Vagina (tissue), 2 donors: ENCODE data around the gene KNDC1. TPM values are rescaled to one million over a fixed set of nuclear protein-coding genes. Genes with fewer than 3 reads are reported as not detected.
A peak's percentile ranks its signal among the peaks of the same experiment; 100 is the strongest.
"Not testable (repeated sequence)": the region's sequence is repeated elsewhere in the genome, so short reads cannot be mapped to it uniquely, and the experiment has no call there.

Source experiments
- DNase-seq, 2 donors: peaks; one replicate each; pipeline ENCODE4 v3.0.0-alpha.2; 2017; ENCODE audit errors: extremely low spot score in 2 of 2
- H3K27ac ChIP-seq: fragments of 200-600 bp; sonication (generic); one replicate; pipeline ENCODE4 v1.5.1; 2019
- H3K27me3 ChIP-seq: fragments of 200-600 bp; sonication (generic); one replicate; pipeline ENCODE4 v1.5.1; 2019
- H3K36me3 ChIP-seq, 2 donors: fragments of 200-600 bp; sonication (generic); one replicate each; pipeline ENCODE4 v1.5.1; 2017 to 2019
- H3K4me1 ChIP-seq: fragments of 200-600 bp; sonication (generic); one replicate; pipeline ENCODE4 v1.5.1; 2019
- H3K4me3 ChIP-seq, 2 donors: fragments of 200-600 bp; sonication (generic); 1 replicate in 1 of 2; 2 replicates in 1 of 2; pipeline ENCODE4 v1.5.1; 2016 to 2019
- H3K9me3 ChIP-seq: fragments of 200-600 bp; sonication (generic); one replicate; pipeline ENCODE4 v1.5.1; 2019
- CTCF ChIP-seq, 3 experiments: fragments of 450-650 bp in 2 of 3; fragments of 200-600 bp in 1 of 3; sonication (generic) in 1 of 3; IDR thresholded peaks; one replicate each; pipeline ENCODE4 v1.5.1; 2017 to 2019; ENCODE audit warnings: antibody characterized with exemption in 3 of 3, mild to moderate bottlenecking in 2 of 3, moderate library complexity in 2 of 3
- POLR2A ChIP-seq, 2 donors: fragments of 450-650 bp; IDR thresholded peaks; one replicate each; pipeline ENCODE4 v1.6.1; 2017; ENCODE audit warnings: antibody characterized with exemption in 2 of 2, mild to moderate bottlenecking in 2 of 2, moderate library complexity in 2 of 2
- POLR2AphosphoS5 ChIP-seq, 2 donors: sonication (generic); formaldehyde crosslinking; IDR thresholded peaks; one replicate each; pipeline ENCODE4 v1.9.0; 2017; ENCODE audit warnings: antibody characterized with exemption in 2 of 2, mild to moderate bottlenecking in 2 of 2, low read depth in 1 of 2; ENCODE audit not compliant: insufficient read depth in 1 of 2
- intact Hi-C: fragments of 100-400 bp; cut with DNase I; formaldehyde crosslinking; loops from one replicate; pipeline ENCODE4 v1.15.1; 2023
- total RNA-seq: library from RNA; depleted of rRNA; stranded (reverse); fragments of >200 nt; gene quantifications from one replicate; pipeline ENCODE4 v1.2.3, GENCODE V29; 2016

KNDC1 gene, protein sequence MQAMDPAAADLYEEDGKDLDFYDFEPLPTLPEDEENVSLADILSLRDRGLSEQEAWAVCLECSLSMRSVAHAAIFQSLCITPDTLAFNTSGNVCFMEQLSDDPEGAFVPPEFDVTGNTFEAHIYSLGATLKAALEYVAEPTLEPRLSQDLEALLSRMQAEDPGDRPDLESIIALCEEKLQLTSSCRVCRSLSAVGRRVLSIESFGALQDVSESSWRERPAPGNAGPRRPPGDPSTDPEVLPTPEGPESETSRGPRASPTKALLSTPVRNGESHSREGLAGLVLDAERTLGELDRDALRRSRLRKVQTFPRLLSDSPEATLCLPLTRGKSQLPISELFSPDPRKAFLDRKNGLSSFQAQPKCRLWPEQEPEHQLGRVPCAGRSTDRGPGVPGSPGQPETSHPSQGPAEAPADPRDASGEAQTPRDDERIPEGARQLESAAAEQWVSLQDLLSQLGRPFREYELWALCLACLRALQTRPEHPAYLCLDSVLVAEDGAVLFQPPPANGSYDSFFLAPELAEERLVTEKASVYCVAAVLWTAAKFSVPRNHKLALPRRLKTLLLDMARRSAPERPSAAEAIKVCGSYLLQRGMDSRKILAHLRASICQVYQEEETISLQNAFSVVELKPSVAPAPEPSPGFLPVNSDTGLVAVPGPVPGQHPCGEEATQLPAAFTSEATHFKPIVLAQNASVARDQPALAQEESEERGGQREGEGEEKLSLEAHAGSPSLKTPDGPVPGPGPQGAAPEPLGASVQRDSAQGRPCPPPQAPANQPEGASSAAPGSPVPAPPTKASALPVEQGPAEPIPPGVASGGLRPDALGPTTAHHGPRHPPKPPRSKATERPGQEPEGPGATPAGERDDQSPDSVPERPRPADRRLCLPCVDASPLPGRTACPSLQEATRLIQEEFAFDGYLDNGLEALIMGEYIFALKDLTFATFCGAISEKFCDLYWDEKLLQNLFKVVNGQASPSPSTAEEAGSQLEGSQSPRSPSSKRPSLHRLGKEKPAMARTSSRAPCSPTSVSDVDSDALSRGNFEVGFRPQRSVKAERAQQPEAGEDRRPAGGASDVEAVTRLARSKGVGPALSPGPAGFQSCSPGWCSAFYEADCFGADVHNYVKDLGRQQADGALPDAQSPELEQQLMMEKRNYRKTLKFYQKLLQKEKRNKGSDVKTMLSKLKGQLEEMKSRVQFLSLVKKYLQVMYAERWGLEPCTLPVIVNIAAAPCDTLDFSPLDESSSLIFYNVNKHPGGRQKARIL (N-terminal part only)
- 3.4 TPM for total RNA-seq

GRCh38 chr10:133159950-133160825 lies at the start of gene KNDC1:
Gene KNDC1 (plus strand): TSS chr10:133160219. CDS start chr10:133160468, 249 bp downstream.
- Histone ChIP-seq H3K4me3 (peak within 1 kb of the TSS; percentile 58 to 72), H3K4me1 (peaks cover 16% of the 10 kb centered on the region), H3K27me3 (no peaks in the 10 kb centered on the region), H3K36me3 (no peaks in the 10 kb centered on the region), H3K9me3 (no peaks in the 10 kb centered on the region), H3K27ac (no peak within 1 kb of the TSS)
- intact Hi-C loops: no loop called here
- no peak for DNase-seq
- TF ChIP-seq CTCF (IDR thresholded peaks at IDR 0.05): no peak
- TF ChIP-seq POLR2AphosphoS5 (IDR thresholded peaks at IDR 0.05; ENCODE audit: insufficient read depth in 1 of 2, low read depth in 1 of 2): no peak
- TF ChIP-seq POLR2A (IDR thresholded peaks at IDR 0.05): no peak

DNA sequence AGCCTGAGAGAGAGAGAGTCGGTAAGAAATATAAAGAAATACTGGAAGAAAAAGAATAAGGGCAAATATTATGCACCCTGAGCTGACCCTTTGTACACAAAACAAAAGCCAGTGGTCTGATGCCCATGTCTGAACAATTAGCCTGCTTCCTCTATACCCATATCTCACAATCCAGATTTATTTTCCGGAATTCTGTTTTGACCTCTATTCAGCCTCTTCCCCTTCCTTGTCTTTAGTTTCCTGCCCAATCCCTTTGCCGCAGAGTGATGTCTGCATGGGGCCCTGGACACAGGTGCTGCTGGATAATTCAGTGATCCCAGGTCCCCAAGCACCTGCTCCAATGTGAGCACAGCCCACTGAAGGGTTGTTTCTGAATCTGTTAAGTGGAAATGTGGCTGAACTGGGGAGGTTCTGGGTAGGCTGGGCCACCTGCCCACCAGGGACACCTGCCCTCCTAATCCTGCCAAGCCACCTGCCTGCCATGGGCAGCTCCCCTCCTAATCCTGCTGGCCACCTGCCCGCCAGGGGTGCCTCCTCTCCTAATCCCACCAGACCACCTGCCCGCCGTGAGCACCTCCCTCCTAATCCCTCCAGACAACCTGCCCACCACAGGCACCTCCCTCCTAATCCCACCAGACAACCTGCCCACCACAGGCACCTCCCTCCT lies 49.3 kb upstream of the KNDC1 start:
- Histone ChIP-seq H3K36me3 (no peaks in the 10 kb centered on the region), H3K9me3 (peaks cover 6% of the 10 kb centered on the region), H3K4me1 (no peaks in the 10 kb centered on the region), H3K4me3 (no peak overlapping the region), H3K27me3 (no peaks in the 10 kb centered on the region), H3K27ac (no peak overlapping the region)
- no peak for TF ChIP-seq POLR2A (IDR thresholded peaks at IDR 0.05)
- no peak for TF ChIP-seq CTCF (IDR thresholded peaks at IDR 0.05)
- TF ChIP-seq POLR2AphosphoS5 (IDR thresholded peaks at IDR 0.05; ENCODE audit: insufficient read depth in 1 of 2, low read depth in 1 of 2): no peak
- DNase-seq: no peak
- intact Hi-C loops: no loop called here

DNA sequence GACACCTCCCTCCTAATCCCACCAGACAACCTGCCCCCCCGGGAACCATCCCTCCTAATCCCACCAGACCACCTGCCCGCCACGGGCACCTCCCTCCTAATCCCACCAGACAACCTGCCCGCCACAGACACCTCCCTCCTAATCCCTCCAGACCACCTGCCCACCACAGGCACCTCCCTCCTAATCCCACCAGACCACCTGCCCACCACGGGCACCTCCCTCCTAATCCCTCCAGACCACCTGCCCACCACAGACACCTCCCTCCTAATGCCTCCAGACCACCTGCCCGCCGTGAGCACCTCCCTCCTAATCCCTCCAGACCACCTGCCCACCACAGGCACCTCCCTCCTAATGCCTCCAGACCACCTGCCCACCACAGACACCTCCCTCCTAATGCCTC lies 48.4 kb upstream of the KNDC1 start:
- H3K27ac ChIP-seq, H3K36me3 ChIP-seq, H3K9me3 ChIP-seq, H3K4me3 ChIP-seq, H3K27me3 ChIP-seq, DNase-seq, intact Hi-C loops, H3K4me1 ChIP-seq: not testable (repeated sequence)

GRCh38 chr10:133113146-133113830 lies 46.7 kb upstream of the KNDC1 start:
- H3K4me3 ChIP-seq: no peak overlapping the region
- DNase-seq: no peak
- no peaks in the 10 kb centered on the region for H3K27me3 ChIP-seq
- H3K27ac ChIP-seq: no peak overlapping the region
- no peaks in the 10 kb centered on the region for H3K9me3 ChIP-seq
- TF ChIP-seq CTCF (IDR thresholded peaks at IDR 0.05) (no peak), POLR2A (IDR thresholded peaks at IDR 0.05) (no peak), POLR2AphosphoS5 (IDR thresholded peaks at IDR 0.05; ENCODE audit: insufficient read depth in 1 of 2, low read depth in 1 of 2) (no peak)
- intact Hi-C loops: no loop called here
- H3K4me1 ChIP-seq: no peaks in the 10 kb centered on the region
- H3K36me3 ChIP-seq: no peaks in the 10 kb centered on the region
